ENCODE data around the gene TPSB2. TPM values are rescaled to one million over a fixed set of nuclear protein-coding genes. Genes with fewer than 3 reads are reported as not detected.
A peak's percentile ranks its signal among the peaks of the same experiment; 100 is the strongest.

TPSB2 gene
- total and polyA plus RNA-seq, 9 of the 15 experiments (the other 6 are each of a cell fraction or from before 2014, with no cell fraction given): 0.18 TPM; not detected in 8

- TF ChIP-seq, protein P1, sequence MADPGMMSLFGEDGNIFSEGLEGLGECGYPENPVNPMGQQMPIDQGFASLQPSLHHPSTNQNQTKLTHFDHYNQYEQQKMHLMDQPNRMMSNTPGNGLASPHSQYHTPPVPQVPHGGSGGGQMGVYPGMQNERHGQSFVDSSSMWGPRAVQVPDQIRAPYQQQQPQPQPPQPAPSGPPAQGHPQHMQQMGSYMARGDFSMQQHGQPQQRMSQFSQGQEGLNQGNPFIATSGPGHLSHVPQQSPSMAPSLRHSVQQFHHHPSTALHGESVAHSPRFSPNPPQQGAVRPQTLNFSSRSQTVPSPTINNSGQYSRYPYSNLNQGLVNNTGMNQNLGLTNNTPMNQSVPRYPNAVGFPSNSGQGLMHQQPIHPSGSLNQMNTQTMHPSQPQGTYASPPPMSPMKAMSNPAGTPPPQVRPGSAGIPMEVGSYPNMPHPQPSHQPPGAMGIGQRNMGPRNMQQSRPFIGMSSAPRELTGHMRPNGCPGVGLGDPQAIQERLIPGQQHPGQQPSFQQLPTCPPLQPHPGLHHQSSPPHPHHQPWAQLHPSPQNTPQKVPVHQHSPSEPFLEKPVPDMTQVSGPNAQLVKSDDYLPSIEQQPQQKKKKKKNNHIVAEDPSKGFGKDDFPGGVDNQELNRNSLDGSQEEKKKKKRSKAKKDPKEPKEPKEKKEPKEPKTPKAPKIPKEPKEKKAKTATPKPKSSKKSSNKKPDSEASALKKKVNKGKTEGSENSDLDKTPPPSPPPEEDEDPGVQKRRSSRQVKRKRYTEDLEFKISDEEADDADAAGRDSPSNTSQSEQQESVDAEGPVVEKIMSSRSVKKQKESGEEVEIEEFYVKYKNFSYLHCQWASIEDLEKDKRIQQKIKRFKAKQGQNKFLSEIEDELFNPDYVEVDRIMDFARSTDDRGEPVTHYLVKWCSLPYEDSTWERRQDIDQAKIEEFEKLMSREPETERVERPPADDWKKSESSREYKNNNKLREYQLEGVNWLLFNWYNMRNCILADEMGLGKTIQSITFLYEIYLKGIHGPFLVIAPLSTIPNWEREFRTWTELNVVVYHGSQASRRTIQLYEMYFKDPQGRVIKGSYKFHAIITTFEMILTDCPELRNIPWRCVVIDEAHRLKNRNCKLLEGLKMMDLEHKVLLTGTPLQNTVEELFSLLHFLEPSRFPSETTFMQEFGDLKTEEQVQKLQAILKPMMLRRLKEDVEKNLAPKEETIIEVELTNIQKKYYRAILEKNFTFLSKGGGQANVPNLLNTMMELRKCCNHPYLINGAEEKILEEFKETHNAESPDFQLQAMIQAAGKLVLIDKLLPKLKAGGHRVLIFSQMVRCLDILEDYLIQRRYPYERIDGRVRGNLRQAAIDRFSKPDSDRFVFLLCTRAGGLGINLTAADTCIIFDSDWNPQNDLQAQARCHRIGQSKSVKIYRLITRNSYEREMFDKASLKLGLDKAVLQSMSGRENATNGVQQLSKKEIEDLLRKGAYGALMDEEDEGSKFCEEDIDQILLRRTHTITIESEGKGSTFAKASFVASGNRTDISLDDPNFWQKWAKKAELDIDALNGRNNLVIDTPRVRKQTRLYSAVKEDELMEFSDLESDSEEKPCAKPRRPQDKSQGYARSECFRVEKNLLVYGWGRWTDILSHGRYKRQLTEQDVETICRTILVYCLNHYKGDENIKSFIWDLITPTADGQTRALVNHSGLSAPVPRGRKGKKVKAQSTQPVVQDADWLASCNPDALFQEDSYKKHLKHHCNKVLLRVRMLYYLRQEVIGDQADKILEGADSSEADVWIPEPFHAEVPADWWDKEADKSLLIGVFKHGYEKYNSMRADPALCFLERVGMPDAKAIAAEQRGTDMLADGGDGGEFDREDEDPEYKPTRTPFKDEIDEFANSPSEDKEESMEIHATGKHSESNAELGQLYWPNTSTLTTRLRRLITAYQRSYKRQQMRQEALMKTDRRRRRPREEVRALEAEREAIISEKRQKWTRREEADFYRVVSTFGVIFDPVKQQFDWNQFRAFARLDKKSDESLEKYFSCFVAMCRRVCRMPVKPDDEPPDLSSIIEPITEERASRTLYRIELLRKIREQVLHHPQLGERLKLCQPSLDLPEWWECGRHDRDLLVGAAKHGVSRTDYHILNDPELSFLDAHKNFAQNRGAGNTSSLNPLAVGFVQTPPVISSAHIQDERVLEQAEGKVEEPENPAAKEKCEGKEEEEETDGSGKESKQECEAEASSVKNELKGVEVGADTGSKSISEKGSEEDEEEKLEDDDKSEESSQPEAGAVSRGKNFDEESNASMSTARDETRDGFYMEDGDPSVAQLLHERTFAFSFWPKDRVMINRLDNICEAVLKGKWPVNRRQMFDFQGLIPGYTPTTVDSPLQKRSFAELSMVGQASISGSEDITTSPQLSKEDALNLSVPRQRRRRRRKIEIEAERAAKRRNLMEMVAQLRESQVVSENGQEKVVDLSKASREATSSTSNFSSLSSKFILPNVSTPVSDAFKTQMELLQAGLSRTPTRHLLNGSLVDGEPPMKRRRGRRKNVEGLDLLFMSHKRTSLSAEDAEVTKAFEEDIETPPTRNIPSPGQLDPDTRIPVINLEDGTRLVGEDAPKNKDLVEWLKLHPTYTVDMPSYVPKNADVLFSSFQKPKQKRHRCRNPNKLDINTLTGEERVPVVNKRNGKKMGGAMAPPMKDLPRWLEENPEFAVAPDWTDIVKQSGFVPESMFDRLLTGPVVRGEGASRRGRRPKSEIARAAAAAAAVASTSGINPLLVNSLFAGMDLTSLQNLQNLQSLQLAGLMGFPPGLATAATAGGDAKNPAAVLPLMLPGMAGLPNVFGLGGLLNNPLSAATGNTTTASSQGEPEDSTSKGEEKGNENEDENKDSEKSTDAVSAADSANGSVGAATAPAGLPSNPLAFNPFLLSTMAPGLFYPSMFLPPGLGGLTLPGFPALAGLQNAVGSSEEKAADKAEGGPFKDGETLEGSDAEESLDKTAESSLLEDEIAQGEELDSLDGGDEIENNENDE (IDR thresholded peaks at IDR 0.05; ENCODE audit: low read depth, low read length): no peak
- TF ChIP-seq ZNF121 (CRISPR knock-in tag; conservative IDR thresholded peaks at IDR 0.05): peak; percentile 96
Observed at GRCh38 chr16:1189455-1189854, 40.5 kb downstream of the TPSB2 start (continued).

Measured in K562 (cell line).